Measurements from ENCODE around the gene KLRC4.
"Not testable (repeated sequence)": the region's sequence is repeated elsewhere in the genome, so short reads cannot be mapped to it uniquely, and the experiment has no call there.

Gene KLRC4

GRCh38 chr12:10397296-10397695 lies 12.3 kb downstream of the KLRC4 start:
- DNase-seq (ENCODE audit: low read depth), result no peak

- DNase-seq (ENCODE audit: low read depth), result not testable (repeated sequence)
Observed at GRCh38 chr12:10396176-10396575, 13.4 kb downstream of the KLRC4 start.

- DNase-seq (ENCODE audit: low read depth), result peak; percentile 95
Observed at GRCh38 chr12:10395390-10395998, 14.1 kb downstream of the KLRC4 start.

- DNase-seq (ENCODE audit: low read depth), result not testable (repeated sequence)
Observed at GRCh38 chr12:10394531-10395152, 14.9 kb downstream of the KLRC4 start.

- DNase-seq (ENCODE audit: low read depth), result no peak
Observed at GRCh38 chr12:10393291-10393690, 16.3 kb downstream of the KLRC4 start.

- peak; percentile 86 for DNase-seq (ENCODE audit: low read depth)
Observed at GRCh38 chr12:10392394-10392930, 17.1 kb downstream of the KLRC4 start.

- not testable (repeated sequence) for DNase-seq (ENCODE audit: low read depth)
Observed at GRCh38 chr12:10390991-10391390, 18.6 kb downstream of the KLRC4 start.

GRCh38 chr12:10389904-10390303 lies 19.7 kb downstream of the KLRC4 start, which contains the start of gene KLRK1:
Gene KLRK1 (minus strand): TSS chr12:10390041. CDS start chr12:10388810, 1,231 bp downstream.
- DNase-seq (ENCODE audit: low read depth), result no peak

- DNase-seq (ENCODE audit: low read depth), result no peak
Observed at GRCh38 chr12:10388624-10389413, 20.7 kb downstream of the KLRC4 start.

- not testable (repeated sequence) for DNase-seq (ENCODE audit: low read depth)
Observed at GRCh38 chr12:10387498-10387897, 22.1 kb downstream of the KLRC4 start.

GRCh38 chr12:10386857-10387256 lies 22.7 kb downstream of the KLRC4 start:
- no peak for DNase-seq (ENCODE audit: low read depth)

- peak; percentile 87 for DNase-seq (ENCODE audit: low read depth)
Observed at GRCh38 chr12:10385166-10385613, 24.4 kb downstream of the KLRC4 start.

GRCh38 chr12:10384191-10384590 lies 25.4 kb downstream of the KLRC4 start:
- no peak for DNase-seq (ENCODE audit: low read depth)

- no peak for DNase-seq (ENCODE audit: low read depth)
Observed at GRCh38 chr12:10381928-10382628, 27.5 kb downstream of the KLRC4 start.

GRCh38 chr12:10378737-10379136 lies 30.8 kb downstream of the KLRC4 start:
- DNase-seq (ENCODE audit: low read depth), result not testable (repeated sequence)

GRCh38 chr12:10374624-10375018 lies 34.9 kb downstream of the KLRC4 start:
- DNase-seq (ENCODE audit: low read depth), result no peak

GRCh38 chr12:10372559-10372958 lies 37.0 kb downstream of the KLRC4 start:
- DNase-seq (ENCODE audit: low read depth), result no peak

GRCh38 chr12:10371893-10372535 lies 37.5 kb downstream of the KLRC4 start:
- DNase-seq (ENCODE audit: low read depth), result not testable (repeated sequence)

- DNase-seq (ENCODE audit: low read depth), result no peak
Observed at GRCh38 chr12:10369557-10370415, 39.8 kb downstream of the KLRC4 start.
